GM18951 (cell line): ENCODE measurements around the gene PLEKHA6.
"Not testable (repeated sequence)": the region's sequence is repeated elsewhere in the genome, so short reads cannot be mapped to it uniquely, and the experiment has no call there.

Experiments used
- POLR2A ChIP-seq: IDR thresholded peaks from 4 replicates; pipeline ENCODE4 v1.6.1; 2011; ENCODE audit warnings: mild to moderate bottlenecking; ENCODE audit not compliant: insufficient read length, insufficient read depth; ENCODE audit errors: extremely low read depth
- in situ Hi-C: fragments of 300-500 bp; cut with MboI; formaldehyde crosslinking; loops from one replicate; pipeline ENCODE4 v1.12.0; 2022; ENCODE audit warnings: low sequenced_read_pairs, mixed read lengths, inconsistent platforms; ENCODE audit not compliant: unreplicated experiment

The PLEKHA6 gene

DNA sequence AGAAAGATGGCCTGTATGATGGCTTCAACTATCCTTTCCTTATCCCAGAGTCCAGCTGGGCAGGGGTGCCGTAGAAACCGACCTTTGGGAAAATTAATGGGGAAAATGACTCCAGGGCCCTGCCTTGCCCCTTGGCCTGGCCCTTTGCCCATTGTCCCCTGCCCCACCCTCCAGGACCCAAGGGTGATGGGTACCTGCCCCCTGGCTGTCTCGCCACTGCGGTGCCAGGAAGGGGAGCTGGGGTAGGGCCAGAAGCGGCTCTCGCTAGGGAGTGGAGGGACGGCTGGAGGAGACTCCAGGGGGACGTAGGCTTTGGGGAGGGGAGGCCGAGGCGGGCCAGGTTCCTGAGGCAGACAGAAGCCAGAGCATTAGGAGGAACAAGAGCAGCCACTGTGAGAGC, 116.8 kb downstream of the PLEKHA6 start:
- in situ Hi-C loops = no loop called here
- TF ChIP-seq POLR2A = no peak

DNA sequence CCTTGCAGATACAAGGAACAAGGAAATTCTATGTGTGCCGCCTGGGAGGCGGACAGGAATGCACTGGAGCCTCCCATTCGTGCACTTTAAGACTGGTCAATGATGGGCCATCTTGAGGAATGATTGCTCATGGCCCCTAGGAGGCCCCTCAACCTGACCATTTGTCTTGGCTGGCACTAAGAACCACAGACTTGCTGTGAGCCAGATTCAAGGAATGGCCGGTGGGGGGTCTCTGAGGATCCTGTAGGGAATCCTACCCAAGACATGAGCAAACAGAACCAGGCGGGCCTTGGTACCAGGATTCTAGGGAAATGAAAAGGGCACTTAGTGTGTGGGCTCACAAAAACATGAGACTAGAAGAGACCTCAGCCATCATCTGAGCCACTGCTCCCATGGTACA, 117.8 kb downstream of the PLEKHA6 start:
- in situ Hi-C loops = no loop called here
- TF ChIP-seq POLR2A = no peak

DNA sequence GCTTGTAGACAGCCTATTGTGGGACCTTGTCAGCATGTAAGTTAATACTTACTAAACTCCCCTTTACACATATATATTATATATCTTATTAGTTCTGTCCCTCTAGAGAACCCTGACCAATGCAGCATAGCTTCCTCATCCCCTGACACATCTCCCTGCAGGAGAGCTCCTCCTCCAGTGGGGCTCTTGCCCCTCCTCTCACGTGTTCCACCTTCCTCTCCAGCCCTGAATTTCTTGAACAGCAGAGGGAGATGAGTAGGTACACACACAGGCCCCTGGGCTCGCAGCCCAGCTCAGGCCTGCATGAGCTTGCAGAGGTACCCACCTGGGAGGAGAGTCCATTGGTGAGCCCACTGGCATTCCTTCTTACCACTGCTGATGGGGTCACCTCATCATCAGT, 118.7 kb downstream of the PLEKHA6 start:
- no peak for TF ChIP-seq POLR2A
- in situ Hi-C loops = no loop called here

DNA sequence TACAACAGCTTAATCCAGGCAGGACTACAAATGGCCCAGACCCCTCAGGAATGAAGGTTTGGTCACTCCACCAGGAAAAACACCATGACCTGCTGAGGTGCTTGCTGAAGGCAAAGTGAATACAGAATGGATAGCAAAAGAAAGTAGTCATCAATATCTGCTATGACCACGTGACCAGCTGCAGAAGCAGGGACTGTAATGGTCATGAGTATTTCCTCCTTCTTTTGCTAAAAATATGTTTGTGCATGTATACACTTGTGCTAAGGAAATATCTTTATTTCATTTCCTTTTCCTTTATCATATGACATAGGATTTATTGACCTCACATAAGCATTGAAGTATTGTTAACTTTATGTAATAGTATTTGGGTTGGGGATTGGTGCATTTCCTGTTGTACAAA, 119.5 kb downstream of the PLEKHA6 start:
- in situ Hi-C loops = no loop called here
- no peak for TF ChIP-seq POLR2A

DNA sequence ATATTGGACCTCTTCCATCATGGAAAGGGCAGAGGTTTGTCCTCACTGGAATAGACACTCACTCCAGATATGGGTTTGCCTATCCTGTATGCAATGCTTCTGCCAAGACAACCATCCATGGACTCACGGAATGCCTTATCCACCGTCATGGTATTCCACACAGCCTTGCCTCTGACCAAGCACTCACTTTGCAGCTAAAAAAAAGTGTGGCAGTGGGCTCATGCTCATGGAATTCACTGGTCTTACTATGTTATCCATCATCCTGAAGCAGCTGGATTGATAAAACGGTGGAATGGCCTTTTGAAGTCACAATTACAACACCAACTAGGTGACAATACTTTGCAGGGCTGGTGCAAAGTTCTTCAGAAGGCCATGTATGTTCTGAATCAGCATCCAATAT, 120.3 kb downstream of the PLEKHA6 start:
- in situ Hi-C loops = not testable (repeated sequence)

DNA sequence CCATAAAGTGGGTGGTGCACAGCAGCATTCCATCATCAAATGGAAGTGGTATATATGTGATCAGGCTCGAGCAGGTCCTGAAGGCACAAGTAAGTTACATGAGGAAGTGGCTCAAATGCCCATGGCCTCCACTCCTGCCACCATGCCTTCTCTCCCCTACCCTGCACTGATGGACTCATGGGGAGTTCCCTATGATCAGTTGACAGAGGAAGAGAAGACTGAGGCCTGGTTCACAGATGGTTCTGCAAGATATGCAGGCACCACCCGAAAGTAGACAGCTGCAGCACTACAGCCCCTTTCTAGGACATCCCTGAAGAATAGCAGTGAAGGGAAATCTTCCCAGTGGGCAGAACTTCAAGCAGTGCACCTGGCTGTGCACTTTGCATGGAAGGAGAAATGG, 121.2 kb downstream of the PLEKHA6 start:
- in situ Hi-C loops = not testable (repeated sequence)

DNA sequence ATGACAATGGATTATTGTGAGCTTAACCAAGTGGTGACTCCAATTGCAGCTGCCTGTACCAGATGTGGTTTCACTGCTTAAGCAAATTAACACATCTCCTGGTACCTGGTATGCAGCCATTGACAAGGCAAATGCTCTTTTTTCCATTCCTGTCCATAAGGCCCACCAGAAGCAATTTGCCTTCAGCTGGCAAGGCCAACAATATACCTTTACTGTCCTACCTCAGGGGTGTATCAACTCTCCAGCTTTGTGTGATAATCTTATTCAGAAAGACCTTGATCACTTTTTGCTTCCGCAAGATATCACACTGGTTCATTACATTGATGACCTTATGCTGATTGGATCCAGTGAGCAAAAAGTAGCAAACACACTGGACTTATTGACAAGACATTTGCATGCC, 122.2 kb downstream of the PLEKHA6 start:
- in situ Hi-C loops = not testable (repeated sequence)

DNA sequence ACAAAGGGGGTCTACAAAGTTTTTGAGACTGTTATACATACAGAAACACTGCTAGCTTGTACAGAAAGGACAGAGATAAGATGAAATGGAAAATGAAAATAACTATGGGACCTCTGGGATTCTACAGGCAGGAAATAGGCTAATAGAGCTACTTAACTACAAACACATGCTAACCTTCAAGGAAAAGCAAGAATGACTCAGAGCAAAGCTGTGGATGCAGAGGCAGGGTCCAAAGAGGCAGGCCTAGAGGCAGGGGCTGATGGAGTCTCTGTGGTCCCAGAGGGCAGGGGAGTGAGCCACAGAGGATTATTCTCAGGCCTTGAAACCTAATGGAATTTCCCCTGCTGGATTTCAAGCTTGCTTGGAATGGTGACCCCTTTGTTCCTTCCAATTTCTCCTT, 127.2 kb downstream of the PLEKHA6 start:
- in situ Hi-C loops = no loop called here
- no peak for TF ChIP-seq POLR2A

DNA sequence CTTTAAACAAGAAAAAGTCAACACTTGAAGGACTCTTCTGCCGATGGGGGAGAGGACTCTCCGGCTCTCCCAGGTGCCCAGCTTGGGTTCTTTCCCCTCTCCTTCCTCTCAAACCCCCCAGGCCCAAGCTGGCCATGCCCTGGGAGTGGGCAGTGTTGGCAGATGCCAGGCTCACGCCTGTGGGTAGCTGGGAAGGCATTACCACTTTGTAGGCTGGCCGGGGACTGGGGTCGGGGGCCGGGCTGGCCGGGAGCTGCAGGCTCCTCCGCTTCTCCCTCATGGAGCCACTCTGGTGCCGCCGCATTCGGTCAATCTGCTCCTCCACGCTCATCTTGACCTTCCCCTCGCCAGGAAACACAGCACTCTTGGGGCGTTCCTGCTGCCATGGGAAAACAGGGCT, 129.5 kb downstream of the PLEKHA6 start:
- in situ Hi-C loops = no loop called here

DNA sequence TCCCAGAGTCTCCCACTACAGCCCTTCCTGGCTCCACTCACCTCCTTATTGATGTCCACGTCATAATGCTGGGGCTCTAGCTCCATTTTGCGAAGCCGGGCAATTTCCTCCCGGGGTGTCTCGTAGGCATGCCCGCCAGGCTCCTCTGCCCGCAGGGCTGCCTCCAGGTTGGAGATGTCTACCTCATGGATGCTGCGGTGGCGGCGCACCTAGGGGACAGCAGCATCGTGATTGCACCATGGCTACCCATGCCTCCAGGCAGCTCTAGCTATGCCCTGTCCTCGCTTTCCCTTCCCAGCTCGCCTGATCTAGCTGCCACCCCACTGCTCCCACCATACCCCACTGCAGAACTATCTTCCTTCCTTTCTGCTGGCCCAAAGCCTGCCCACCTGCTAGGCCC, 130.8 kb downstream of the PLEKHA6 start:
- in situ Hi-C loops = no loop called here
- TF ChIP-seq POLR2A = no peak

More for the DNA sequence above, 129.5 kb downstream of the PLEKHA6 start:
- TF ChIP-seq POLR2A = no peak

DNA sequence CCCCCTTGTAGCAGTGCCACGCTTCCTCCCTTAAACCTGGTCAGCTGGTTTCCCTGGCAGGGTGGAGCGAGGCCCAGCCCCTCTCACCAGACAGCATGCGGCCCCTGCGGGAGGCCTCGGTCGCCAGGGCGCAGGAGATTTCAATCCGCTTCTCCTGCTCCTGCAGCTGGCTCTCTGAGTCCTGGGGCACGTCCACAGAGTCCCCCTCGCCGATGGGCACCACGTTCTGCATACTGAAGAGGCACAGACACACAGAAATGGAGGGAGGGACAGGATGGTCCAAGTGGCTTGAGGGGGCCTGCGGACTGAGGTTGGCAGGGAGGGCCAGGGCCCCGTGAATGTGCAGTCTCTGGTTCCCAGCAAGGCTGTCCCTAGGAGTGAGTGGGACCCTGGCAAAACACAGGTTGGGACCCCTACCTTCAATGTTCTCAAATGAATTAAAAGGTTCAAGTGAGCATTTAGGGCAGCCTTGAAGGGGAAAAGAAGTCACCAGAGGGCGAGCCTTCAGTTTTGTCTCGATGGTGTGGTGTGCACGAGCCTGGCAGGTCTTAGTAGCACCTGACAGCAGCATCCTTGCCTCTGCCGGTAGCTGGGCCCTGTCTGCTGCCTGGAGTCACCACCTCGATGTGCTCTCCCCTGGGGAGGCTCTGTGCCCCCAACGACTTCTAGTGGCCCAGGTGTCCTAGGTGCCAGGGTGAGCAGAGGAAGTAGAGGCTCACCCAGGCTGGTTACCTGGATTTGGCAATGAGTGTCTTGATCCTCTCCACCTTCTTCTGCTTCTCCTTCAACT, 131.5 kb downstream of the PLEKHA6 start:
- TF ChIP-seq POLR2A = no peak
- in situ Hi-C loops = no loop called here

DNA sequence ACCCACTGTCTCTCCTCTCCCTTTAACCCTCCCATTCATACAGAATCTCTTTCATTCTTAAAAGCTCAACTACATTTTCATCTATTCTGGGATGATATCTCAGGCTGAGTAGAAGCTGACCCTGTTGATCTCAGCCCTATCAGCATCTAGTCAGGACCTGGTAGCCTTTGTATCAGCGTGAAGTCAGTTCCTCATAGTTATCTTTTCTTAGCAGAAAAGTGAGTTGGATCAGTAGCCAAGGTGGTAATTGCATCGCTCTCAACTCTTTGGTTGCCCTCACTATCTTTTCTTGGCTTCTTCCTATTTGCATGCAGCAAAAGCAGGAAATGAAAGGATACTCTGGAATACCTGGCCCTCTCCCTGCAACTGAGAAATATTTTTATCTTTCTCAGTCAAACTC, 132.4 kb downstream of the PLEKHA6 start:
- in situ Hi-C loops = no loop called here
- no peak for TF ChIP-seq POLR2A

DNA sequence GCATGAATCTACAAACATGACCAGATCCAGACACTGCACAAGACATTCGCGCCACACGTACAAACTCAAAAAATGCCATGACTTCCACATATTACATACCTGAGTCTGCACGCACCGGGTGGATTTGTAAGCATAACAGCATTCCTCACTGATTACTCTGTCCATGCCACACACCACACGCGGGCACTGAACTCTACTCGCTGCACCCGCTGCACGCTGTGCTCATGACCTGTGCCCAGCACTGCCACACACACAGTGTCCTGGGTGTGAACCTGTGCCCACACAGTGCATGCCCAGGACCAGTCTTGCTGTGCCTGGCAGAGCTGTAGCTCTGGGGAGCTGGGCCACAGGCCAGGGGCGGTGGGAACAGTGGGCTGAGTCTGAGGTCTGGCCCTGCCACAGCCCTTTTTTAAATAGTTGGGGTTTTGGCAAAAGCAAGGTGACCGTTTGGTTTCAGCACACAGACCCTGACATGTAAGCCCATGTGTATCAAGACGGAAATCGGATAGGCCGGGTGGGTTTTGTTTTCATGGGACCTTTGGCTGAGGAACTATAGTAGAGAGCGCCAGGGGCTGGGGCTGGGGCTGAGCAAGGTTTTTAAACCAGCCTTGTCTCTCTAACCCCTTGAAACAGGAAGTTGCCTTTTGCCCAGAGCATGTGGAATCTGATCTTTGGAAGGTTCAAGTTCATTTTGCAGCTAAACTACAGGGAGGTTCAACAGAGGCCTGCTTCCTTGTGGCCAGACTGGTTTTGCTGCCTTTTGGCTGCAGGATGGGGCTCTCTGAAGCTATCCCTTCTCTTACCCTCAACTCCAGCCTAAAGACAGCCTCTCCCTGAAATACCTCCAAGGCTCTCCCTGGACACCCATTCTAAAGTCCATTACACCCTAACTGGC, 133.6 kb downstream of the PLEKHA6 start:
- in situ Hi-C loops = no loop called here
- TF ChIP-seq POLR2A = no peak

DNA sequence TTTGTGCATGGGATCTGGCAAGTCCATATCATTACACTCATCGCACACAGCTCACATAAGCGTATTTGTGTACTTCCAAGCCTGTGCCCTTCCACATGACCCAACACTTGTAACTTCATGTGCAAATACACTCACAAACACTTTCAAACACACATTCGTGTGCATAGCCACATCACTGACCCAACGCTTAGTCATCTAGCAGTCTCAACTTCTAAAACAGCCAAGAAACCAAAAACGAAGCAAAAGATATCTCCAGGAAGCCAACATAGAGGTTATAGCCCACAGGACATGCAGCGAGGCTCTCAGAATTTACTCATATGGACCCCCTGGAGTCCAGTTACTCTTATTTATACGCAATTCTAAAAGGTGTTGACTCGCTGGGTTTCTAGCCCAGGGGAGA, 135.1 kb downstream of the PLEKHA6 start:
- TF ChIP-seq POLR2A = no peak

More for the DNA sequence above, 135.1 kb downstream of the PLEKHA6 start:
- in situ Hi-C loops = no loop called here
